Measurements from ENCODE around the gene TECTB. TPM values are rescaled to one million over a fixed set of nuclear protein-coding genes. Genes with fewer than 3 reads are reported as not detected.
A peak's percentile ranks its signal among the peaks of the same experiment; 100 is the strongest.

The TECTB gene
- total RNA-seq, 1 donor from 2014 or later: not detected

DNA sequence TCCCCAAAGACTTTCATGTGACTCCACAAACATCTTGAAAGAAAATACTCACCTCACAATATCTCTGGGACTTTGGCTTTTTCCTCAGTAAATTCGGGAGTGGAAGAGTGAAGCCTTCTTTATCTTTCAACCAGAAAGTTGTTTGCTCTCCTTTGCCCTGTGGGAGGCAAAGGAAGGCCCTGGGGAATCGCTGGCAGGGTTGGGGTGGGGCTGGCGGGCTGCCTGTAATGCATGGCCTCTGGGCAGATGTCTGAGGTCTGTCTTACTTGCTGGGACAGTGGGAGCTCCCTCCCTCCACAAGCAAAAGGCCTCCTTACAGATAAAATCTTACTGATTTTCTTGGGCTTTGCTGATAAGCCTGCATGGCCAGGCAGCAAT is 24.9 kb downstream of the TECTB start:
- FAIRE-seq (no peak), DNase-seq (ENCODE audit: low read depth) (no peak)
- TF ChIP-seq, protein P1, sequence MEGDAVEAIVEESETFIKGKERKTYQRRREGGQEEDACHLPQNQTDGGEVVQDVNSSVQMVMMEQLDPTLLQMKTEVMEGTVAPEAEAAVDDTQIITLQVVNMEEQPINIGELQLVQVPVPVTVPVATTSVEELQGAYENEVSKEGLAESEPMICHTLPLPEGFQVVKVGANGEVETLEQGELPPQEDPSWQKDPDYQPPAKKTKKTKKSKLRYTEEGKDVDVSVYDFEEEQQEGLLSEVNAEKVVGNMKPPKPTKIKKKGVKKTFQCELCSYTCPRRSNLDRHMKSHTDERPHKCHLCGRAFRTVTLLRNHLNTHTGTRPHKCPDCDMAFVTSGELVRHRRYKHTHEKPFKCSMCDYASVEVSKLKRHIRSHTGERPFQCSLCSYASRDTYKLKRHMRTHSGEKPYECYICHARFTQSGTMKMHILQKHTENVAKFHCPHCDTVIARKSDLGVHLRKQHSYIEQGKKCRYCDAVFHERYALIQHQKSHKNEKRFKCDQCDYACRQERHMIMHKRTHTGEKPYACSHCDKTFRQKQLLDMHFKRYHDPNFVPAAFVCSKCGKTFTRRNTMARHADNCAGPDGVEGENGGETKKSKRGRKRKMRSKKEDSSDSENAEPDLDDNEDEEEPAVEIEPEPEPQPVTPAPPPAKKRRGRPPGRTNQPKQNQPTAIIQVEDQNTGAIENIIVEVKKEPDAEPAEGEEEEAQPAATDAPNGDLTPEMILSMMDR (IDR thresholded peaks at IDR 0.05; ENCODE audit: insufficient read depth, low read length, severe bottlenecking): no peak
- Histone ChIP-seq H3K36me3 (ENCODE audit: control insufficient read depth, insufficient read depth, low read length) (no peaks in the 10 kb centered on the region), H3K27me3 (ENCODE audit: control insufficient read depth, insufficient read depth, low read length) (no peaks in the 10 kb centered on the region), H3K4me3 (ENCODE audit: low read depth, low read length) (no peak overlapping the region)

DNA sequence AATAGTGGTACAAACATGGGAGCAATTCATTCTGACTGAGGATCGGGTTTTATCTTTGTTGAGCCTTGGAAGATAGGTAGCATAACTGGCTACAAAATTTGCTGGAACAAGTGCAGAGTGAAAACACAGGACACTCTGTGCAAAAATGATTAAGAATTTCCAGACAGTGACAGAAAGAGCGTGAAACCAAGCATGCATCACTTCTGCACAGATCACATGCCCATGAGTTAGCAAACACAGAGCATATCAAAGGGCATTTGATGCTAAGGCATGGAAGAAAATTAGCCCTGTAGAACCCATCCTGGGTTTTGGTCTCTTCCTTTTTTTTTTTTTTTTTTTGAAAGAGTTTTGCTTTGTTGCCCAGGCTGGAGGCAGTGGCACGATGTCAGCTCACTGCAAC is 28.3 kb downstream of the TECTB start:
- no peak overlapping the region for H3K4me3 ChIP-seq (ENCODE audit: low read depth, low read length)
- H3K27me3 ChIP-seq (ENCODE audit: control insufficient read depth, insufficient read depth, low read length): no peaks in the 10 kb centered on the region
- TF ChIP-seq, protein P1 (IDR thresholded peaks at IDR 0.05; ENCODE audit: insufficient read depth, low read length, severe bottlenecking): no peak
- no peaks in the 10 kb centered on the region for H3K36me3 ChIP-seq (ENCODE audit: control insufficient read depth, insufficient read depth, low read length)
- FAIRE-seq (no peak), DNase-seq (ENCODE audit: low read depth) (no peak)

DNA sequence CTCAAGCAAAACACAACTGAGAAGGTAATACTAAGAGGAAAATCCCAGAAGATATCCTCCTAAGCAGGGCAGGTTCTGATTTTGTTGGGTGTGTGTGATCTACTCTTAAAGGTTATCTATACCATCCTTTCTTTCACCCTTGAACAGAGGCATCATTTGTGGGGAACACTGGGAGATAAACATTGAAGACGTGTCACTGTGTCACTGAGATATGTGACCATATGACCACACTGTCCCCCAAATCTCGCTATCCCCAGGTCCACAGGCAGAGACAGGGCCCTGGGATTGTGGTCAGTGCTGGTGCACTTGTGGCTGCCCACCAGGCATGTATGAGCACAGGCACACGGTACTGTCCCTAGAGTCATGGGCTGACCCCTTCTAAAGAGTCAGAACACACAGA is 30.0 kb downstream of the TECTB start:
- FAIRE-seq (no peak), DNase-seq (ENCODE audit: low read depth) (no peak)
- no peaks in the 10 kb centered on the region for H3K27me3 ChIP-seq (ENCODE audit: control insufficient read depth, insufficient read depth, low read length)
- no peaks in the 10 kb centered on the region for H3K36me3 ChIP-seq (ENCODE audit: control insufficient read depth, insufficient read depth, low read length)
- no peak overlapping the region for H3K4me3 ChIP-seq (ENCODE audit: low read depth, low read length)
- TF ChIP-seq, protein P1 (IDR thresholded peaks at IDR 0.05; ENCODE audit: insufficient read depth, low read length, severe bottlenecking): no peak

DNA sequence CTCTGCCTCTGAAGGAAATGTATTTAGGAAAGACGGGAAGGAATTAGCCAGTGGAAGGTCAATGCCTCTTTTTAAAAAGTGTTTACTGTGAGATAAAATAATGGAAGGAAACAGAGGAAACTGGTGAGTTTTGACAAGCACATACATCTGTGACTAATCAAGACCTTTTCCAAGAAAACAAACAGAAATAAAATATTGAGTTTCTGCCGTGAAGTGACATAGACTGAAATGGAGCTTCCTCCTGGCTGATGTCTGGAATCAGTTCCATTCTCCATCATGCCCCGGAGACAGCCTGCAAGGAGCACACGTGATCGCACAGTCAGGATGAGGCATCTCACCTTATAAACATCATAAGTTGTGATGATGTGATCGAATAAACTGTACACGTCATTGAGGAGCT is 30.7 kb downstream of the TECTB start:
- H3K36me3 ChIP-seq (ENCODE audit: control insufficient read depth, insufficient read depth, low read length): no peaks in the 10 kb centered on the region
- no peak for DNase-seq (ENCODE audit: low read depth)
- no peaks in the 10 kb centered on the region for H3K27me3 ChIP-seq (ENCODE audit: control insufficient read depth, insufficient read depth, low read length)
- no peak for FAIRE-seq
- H3K4me3 ChIP-seq (ENCODE audit: low read depth, low read length): no peak overlapping the region
- TF ChIP-seq, protein P1 (IDR thresholded peaks at IDR 0.05; ENCODE audit: insufficient read depth, low read length, severe bottlenecking): no peak

DNA sequence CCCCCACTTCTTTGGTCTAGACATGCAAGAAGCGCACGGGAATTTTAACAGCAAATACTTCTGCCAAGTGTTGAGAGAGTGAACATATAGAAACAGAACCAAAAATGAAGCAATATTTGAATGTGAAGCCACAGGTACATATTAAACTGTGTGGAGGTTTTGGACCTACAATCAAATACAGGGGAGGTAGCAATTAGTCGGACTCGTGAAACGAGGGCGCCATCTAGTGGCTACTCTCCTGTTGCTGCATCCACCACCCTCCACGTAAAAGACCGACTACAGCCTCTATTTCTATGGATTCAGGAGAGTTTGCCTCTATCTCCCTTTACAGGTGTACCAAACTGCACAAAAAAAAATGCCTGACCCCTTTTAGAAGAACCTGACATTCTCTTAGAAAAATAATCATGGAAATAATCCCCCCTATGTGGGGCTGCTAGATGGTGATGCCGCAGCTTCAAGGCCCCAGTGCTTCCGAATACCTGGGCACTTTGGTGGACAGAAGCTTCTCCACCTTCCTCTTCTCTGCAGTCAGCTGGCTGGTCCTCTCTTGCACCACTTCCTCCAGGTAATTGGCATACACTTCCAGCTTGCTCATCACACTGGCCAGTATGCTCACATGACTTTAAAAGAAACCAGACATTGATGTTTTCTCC is 31.7 kb downstream of the TECTB start:
- peak; percentile 55 for DNase-seq (ENCODE audit: low read depth)
- Histone ChIP-seq H3K36me3 (ENCODE audit: control insufficient read depth, insufficient read depth, low read length) (no peaks in the 10 kb centered on the region), H3K27me3 (ENCODE audit: control insufficient read depth, insufficient read depth, low read length) (no peaks in the 10 kb centered on the region), H3K4me3 (ENCODE audit: low read depth, low read length) (no peak overlapping the region)
- FAIRE-seq: no peak
- TF ChIP-seq, protein P1 (IDR thresholded peaks at IDR 0.05; ENCODE audit: insufficient read depth, low read length, severe bottlenecking): peak; percentile 88

DNA sequence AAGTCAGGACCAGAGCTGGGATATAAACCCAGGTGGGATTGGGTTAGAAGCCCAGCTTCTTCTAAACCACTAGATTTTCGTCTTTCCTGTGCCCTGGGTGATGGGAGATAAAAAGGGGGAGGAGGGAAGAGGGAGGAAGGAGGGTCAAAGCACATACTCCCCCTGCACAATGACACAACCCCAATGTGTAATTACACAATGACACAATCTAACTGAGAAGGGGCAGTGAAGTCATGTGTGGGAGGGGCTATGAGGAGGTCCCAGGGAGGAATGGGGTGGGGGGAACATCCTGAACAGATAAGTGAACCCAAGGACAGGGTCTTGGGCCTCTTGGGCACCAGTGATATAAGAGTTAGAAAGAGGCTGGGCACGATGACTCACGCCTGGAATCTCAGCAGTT is 44.5 kb downstream of the TECTB start:
- Histone ChIP-seq H3K36me3 (ENCODE audit: control insufficient read depth, insufficient read depth, low read length) (no peaks in the 10 kb centered on the region), H3K27me3 (ENCODE audit: control insufficient read depth, insufficient read depth, low read length) (peaks cover 2% of the 10 kb centered on the region), H3K4me3 (ENCODE audit: low read depth, low read length) (no peak overlapping the region)
- no peak for FAIRE-seq
- no peak for DNase-seq (ENCODE audit: low read depth)
- TF ChIP-seq, protein P1 (IDR thresholded peaks at IDR 0.05; ENCODE audit: insufficient read depth, low read length, severe bottlenecking): no peak
